Esophagus (tissue), 2 donors: ENCODE data around the gene PRCP. TPM values are rescaled to one million over a fixed set of nuclear protein-coding genes. Genes with fewer than 3 reads are reported as not detected.

Source experiments
- H3K27ac ChIP-seq, 2 donors: one replicate each; pipeline ENCODE4 v1.5.1; 2013; ENCODE audit warnings: low read depth in 2 of 2, mild to moderate bottlenecking in 2 of 2, inconsistent platforms in 1 of 2, low read length in 1 of 2, moderate library complexity in 1 of 2
- H3K27me3 ChIP-seq, 2 donors: one replicate each; pipeline ENCODE4 v1.6.1; 2013; ENCODE audit warnings: low read length in 2 of 2, control low read depth in 1 of 2, mild to moderate bottlenecking in 1 of 2; ENCODE audit not compliant: insufficient read depth in 2 of 2, control insufficient read depth in 1 of 2
- H3K36me3 ChIP-seq, 2 donors: one replicate each; pipeline ENCODE4 v1.6.1; 2013; ENCODE audit warnings: low read length in 1 of 2; ENCODE audit not compliant: control insufficient read depth in 2 of 2, insufficient read depth in 2 of 2
- H3K4me1 ChIP-seq, 2 donors: one replicate each; pipeline ENCODE4 v1.6.1; 2013; ENCODE audit warnings: low read length in 1 of 2; ENCODE audit not compliant: control insufficient read depth in 2 of 2, insufficient read depth in 2 of 2
- H3K4me3 ChIP-seq, 2 donors: one replicate each; pipeline ENCODE4 v1.5.1; 2013; ENCODE audit warnings: low read length in 2 of 2, mild to moderate bottlenecking in 2 of 2, low read depth in 1 of 2, moderate library complexity in 1 of 2
- H3K9me3 ChIP-seq, 2 donors: one replicate each; pipeline ENCODE4 v1.6.1; 2013; ENCODE audit warnings: mild to moderate bottlenecking in 2 of 2, low read depth in 1 of 2, low read length in 1 of 2, moderate library complexity in 1 of 2; ENCODE audit not compliant: control insufficient read depth in 2 of 2, insufficient read depth in 1 of 2
- WGBS, 2 donors: extraction: QIAGEN DNeasy Blood & Tissue Kit; methylation state at CpG; one replicate each; pipeline ENCODE4 v1.1.7; 2013; 5-methylcytosine and 5-hydroxymethylcytosine counted together
- polyA plus RNA-seq, 2 donors: library from polyadenylated mRNA; stranded (reverse); fragments of 200-250 nt; gene quantifications; one replicate each; pipeline ENCODE4 v1.2.3, GENCODE V29; 2013
- donor health status: healthy with polysubstance abuse.
- donor health status: Bipolar disorder and iron deficiency.

Gene PRCP
- polyA plus RNA-seq, 2 donors = 22.1 to 38.3 TPM

- Histone ChIP-seq H3K27me3 (no peaks in the 10 kb centered on the region), H3K4me1 (no peaks in the 10 kb centered on the region), H3K27ac (no peak overlapping the region), H3K9me3 (no peaks in the 10 kb centered on the region), H3K36me3 (no peaks in the 10 kb centered on the region), H3K4me3 (no peak overlapping the region)
- 81 to 83% methylated on average over 7 of the region's 7 CpGs for WGBS, 2 donors
Observed at GRCh38 chr11:82909015-82909640, 8.9 kb upstream of the PRCP start.

- Histone ChIP-seq H3K9me3 (no peaks in the 10 kb centered on the region), H3K27me3 (no peaks in the 10 kb centered on the region), H3K4me3 (no peak overlapping the region), H3K36me3 (no peaks in the 10 kb centered on the region), H3K27ac (no peak overlapping the region), H3K4me1 (no peaks in the 10 kb centered on the region)
Observed at GRCh38 chr11:82908311-82908710, 8.1 kb upstream of the PRCP start.

- H3K36me3 ChIP-seq = no peaks in the 10 kb centered on the region
- H3K4me1 ChIP-seq = no peaks in the 10 kb centered on the region
- no peak overlapping the region for H3K27ac ChIP-seq
- H3K9me3 ChIP-seq = no peaks in the 10 kb centered on the region
- no peak overlapping the region for H3K4me3 ChIP-seq
- H3K27me3 ChIP-seq = no peaks in the 10 kb centered on the region
- 93 to 96% methylated on average over 5 of the region's 5 CpGs for WGBS, 2 donors
Observed at GRCh38 chr11:82907371-82907770, 7.1 kb upstream of the PRCP start.

- H3K27ac ChIP-seq = no peak overlapping the region
- 44 to 45% methylated on average over 2 of the region's 2 CpGs for WGBS, 2 donors
- H3K4me1 ChIP-seq = no peaks in the 10 kb centered on the region
- no peaks in the 10 kb centered on the region for H3K36me3 ChIP-seq
- no peaks in the 10 kb centered on the region for H3K9me3 ChIP-seq
- no peaks in the 10 kb centered on the region for H3K27me3 ChIP-seq
- H3K4me3 ChIP-seq = no peak overlapping the region
Observed at GRCh38 chr11:82906931-82907330, 6.7 kb upstream of the PRCP start.

GRCh38 chr11:82906236-82906635 is 6.0 kb upstream of the PRCP start:
- no peaks in the 10 kb centered on the region for H3K4me1 ChIP-seq
- no peak overlapping the region for H3K4me3 ChIP-seq
- H3K9me3 ChIP-seq = no peaks in the 10 kb centered on the region
- no peak overlapping the region for H3K27ac ChIP-seq
- no peaks in the 10 kb centered on the region for H3K27me3 ChIP-seq
- WGBS, 2 donors = 71 to 72% methylated on average over 1 of the region's 1 CpG
- no peaks in the 10 kb centered on the region for H3K36me3 ChIP-seq

- peak overlapping the region in 1 of 2 donors; percentile 59 for H3K27ac ChIP-seq
- WGBS, 2 donors = 45 to 62% methylated on average over 3 of the region's 3 CpGs
- H3K4me1 ChIP-seq = peaks cover 0 to 2% of the 10 kb centered on the region in 2 donors
- H3K4me3 ChIP-seq = no peak overlapping the region
- H3K27me3 ChIP-seq = no peaks in the 10 kb centered on the region
- H3K36me3 ChIP-seq = no peaks in the 10 kb centered on the region
- no peaks in the 10 kb centered on the region for H3K9me3 ChIP-seq
Observed at GRCh38 chr11:82903843-82904586, 3.8 kb upstream of the PRCP start.

GRCh38 chr11:82902880-82903279 is 2.6 kb upstream of the PRCP start:
- Histone ChIP-seq H3K4me3 (peak overlapping the region in 1 of 2 donors; percentile 90), H3K4me1 (peaks cover 0 to 2% of the 10 kb centered on the region in 2 donors), H3K27ac (peak overlapping the region in 1 of 2 donors; percentile 19), H3K27me3 (no peaks in the 10 kb centered on the region), H3K36me3 (no peaks in the 10 kb centered on the region), H3K9me3 (no peaks in the 10 kb centered on the region)
- 66 to 71% methylated on average over 3 of the region's 3 CpGs for WGBS, 2 donors

GRCh38 chr11:82901922-82902485 is 1.8 kb upstream of the PRCP start:
- H3K4me1 ChIP-seq = peaks cover 0 to 2% of the 10 kb centered on the region in 2 donors
- 2 to 4% methylated on average over 15 of the region's 15 CpGs for WGBS, 2 donors
- no peaks in the 10 kb centered on the region for H3K36me3 ChIP-seq
- H3K4me3 ChIP-seq = peak overlapping the region in 1 of 2 donors; percentile 90
- H3K27me3 ChIP-seq = no peaks in the 10 kb centered on the region
- H3K27ac ChIP-seq = peak overlapping the region in 1 of 2 donors; percentile 31
- H3K9me3 ChIP-seq = no peaks in the 10 kb centered on the region

- 0 to 1% methylated on average over 44 to 49 of the region's 49 CpGs for WGBS, 2 donors
- H3K4me1 ChIP-seq = peaks cover 0 to 2% of the 10 kb centered on the region in 2 donors
- H3K36me3 ChIP-seq = no peaks in the 10 kb centered on the region
- H3K27me3 ChIP-seq = no peaks in the 10 kb centered on the region
- H3K9me3 ChIP-seq = no peaks in the 10 kb centered on the region
- peak within 1 kb of the TSS; percentile 96 to 99 for H3K27ac ChIP-seq
- peak within 1 kb of the TSS; percentile 82 to 90 for H3K4me3 ChIP-seq
Observed at GRCh38 chr11:82901165-82901921, 1.1 kb upstream of the PRCP start, which contains the start of gene DDIAS. DDIAS (plus strand) TSS chr11:82901736; CDS start chr11:82914739, 13,003 bp downstream.
